Spleen (tissue), 7 donors: Measurements from ENCODE around the gene TSPAN18.

Experiments used
- POLR2A ChIP-seq, 3 donors: fragments of 450-650 bp; IDR thresholded peaks; one replicate each; pipeline ENCODE4 v1.5.1; 2017; ENCODE audit warnings: antibody characterized with exemption in 3 of 3, mild to moderate bottlenecking in 1 of 3
- POLR2AphosphoS5 ChIP-seq, 3 donors: sonication (generic); formaldehyde crosslinking; IDR thresholded peaks; one replicate each; pipeline ENCODE4 v1.5.1; 2017; ENCODE audit warnings: antibody characterized with exemption in 3 of 3
- TF ChIP-seq, protein P1 (sequence below), 11 experiments: fragments of 200-600 bp in 7 of 11; fragments of 450-650 bp in 4 of 11; sonication (generic) in 4 of 11; IDR thresholded peaks in 8 of 11; conservative IDR thresholded peaks in 3 of 11; 1 replicate in 7 of 11; 2 replicates in 4 of 11; pipeline versions ENCODE4 v1.4.0 to v1.8.0; 2016 to 2021; ENCODE audit warnings: antibody characterized with exemption in 11 of 11, inconsistent platforms in 4 of 11, mild to moderate bottlenecking in 1 of 11
- donor health status: DM: no; HTN: no; CAD: no; lungs with moderate emphysema.
- donor health status: DM: no; HTN: no; CAD: no.
- donor health status: DM: no; HTN: no; CAD: no.

DNA sequence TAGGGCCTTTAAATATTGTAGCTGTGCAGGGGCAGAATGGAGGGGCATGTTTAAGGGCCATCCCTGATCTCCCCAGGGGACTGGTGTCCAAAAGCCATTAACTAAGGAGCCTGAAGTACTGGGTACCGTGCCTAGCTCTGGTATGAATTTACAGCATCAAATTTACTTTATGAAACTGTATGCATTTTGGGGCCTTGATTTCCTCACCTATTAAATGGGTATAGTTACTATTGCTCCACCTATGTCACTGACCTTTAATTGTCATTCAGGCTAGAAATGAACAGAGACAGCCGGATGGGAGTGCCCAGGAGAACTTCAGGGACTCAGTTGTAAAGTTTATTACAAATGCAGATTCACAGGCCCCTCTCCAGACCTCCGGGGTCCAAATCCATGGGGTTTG lies 235.7 kb downstream of the TSPAN18 start:
- TF ChIP-seq POLR2AphosphoS5 (IDR thresholded peaks at IDR 0.05) (no peak), POLR2A (IDR thresholded peaks at IDR 0.05) (no peak)
- TF ChIP-seq, protein P1, sequence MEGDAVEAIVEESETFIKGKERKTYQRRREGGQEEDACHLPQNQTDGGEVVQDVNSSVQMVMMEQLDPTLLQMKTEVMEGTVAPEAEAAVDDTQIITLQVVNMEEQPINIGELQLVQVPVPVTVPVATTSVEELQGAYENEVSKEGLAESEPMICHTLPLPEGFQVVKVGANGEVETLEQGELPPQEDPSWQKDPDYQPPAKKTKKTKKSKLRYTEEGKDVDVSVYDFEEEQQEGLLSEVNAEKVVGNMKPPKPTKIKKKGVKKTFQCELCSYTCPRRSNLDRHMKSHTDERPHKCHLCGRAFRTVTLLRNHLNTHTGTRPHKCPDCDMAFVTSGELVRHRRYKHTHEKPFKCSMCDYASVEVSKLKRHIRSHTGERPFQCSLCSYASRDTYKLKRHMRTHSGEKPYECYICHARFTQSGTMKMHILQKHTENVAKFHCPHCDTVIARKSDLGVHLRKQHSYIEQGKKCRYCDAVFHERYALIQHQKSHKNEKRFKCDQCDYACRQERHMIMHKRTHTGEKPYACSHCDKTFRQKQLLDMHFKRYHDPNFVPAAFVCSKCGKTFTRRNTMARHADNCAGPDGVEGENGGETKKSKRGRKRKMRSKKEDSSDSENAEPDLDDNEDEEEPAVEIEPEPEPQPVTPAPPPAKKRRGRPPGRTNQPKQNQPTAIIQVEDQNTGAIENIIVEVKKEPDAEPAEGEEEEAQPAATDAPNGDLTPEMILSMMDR (IDR thresholded peaks at IDR 0.05 in 8 of 11, conservative IDR thresholded peaks at IDR 0.05 in 3 of 11): no peak
